ENCODE measurements around the gene EDARADD. TPM values are rescaled to one million over a fixed set of nuclear protein-coding genes. Genes with fewer than 3 reads are reported as not detected.

EDARADD gene
- total and polyA plus RNA-seq, 9 donors, result 0.29 to 2.9 (median 0.51) TPM

DNA sequence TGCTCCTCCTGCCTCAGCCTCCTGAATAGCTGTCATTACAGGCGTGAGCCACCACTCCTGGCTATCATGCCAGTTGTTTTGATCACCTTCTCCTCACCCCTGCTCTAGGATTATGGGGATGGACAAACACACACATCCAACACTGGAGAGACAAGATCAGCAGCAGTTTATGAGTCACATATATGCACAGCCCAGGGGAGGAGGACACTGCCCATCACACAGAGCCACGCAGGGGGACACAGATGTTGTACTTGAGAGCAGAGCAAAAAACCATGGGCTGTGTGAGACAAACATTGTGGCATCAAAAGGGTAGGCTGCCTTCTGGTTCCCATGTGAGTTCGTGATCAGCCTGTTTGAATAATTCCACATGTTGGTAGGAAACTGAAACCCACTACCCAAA lies 32.1 kb downstream of the EDARADD start:
- Histone ChIP-seq H3K27me3 (no peaks in the 10 kb centered on the region), H3K9me3 (no peaks in the 10 kb centered on the region), H3K27ac (no peak overlapping the region), H3K36me3 (no peaks in the 10 kb centered on the region), H3K4me1 (ENCODE audit: insufficient read depth) (no peaks in the 10 kb centered on the region), H3K4me3 (no peak overlapping the region)
- intact Hi-C loops (cut with DNase I), result no loop called here
- no peak for DNase-seq
- TF ChIP-seq EP300 (IDR thresholded peaks at IDR 0.05) (no peak), CTCF (IDR thresholded peaks at IDR 0.05) (no peak), POLR2A (IDR thresholded peaks at IDR 0.05) (no peak)
- 85 to 96% (median 94%) methylated on average over 3 of the region's 3 CpGs for WGBS, 3 donors

DNA sequence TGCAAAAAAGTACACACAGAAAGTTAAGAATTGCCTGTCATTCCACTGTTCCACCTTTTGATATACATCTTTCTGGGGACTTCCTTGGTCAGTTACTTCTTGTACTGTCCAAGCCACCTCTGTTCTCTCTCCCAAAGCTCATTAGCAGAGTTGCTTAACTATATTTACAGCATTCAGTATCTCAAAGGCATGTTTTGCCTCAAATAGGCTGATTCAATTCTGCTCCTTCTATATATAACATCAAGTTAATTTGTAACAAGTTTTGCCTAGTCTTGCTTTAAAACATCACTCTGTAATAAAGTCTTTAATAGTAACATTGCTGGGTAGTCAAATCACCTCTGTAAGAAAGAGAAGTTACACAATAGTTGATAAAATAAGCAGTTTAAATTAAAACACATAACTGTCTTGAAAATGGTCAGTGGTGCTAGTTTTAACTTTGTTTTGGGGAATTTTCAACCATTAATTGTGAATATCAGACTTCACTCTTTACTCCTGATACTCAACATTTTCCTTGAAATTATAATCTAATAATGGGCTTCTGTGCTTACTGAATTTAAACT lies 35.7 kb downstream of the EDARADD start:
- Histone ChIP-seq H3K4me3 (no peak overlapping the region), H3K36me3 (no peaks in the 10 kb centered on the region), H3K27me3 (no peaks in the 10 kb centered on the region), H3K4me1 (ENCODE audit: insufficient read depth) (no peaks in the 10 kb centered on the region), H3K27ac (no peak overlapping the region), H3K9me3 (no peaks in the 10 kb centered on the region)
- TF ChIP-seq CTCF (IDR thresholded peaks at IDR 0.05) (no peak), EP300 (IDR thresholded peaks at IDR 0.05) (no peak), POLR2A (IDR thresholded peaks at IDR 0.05) (no peak)
- intact Hi-C loops (cut with DNase I), result no loop called here
- no peak for DNase-seq

DNA sequence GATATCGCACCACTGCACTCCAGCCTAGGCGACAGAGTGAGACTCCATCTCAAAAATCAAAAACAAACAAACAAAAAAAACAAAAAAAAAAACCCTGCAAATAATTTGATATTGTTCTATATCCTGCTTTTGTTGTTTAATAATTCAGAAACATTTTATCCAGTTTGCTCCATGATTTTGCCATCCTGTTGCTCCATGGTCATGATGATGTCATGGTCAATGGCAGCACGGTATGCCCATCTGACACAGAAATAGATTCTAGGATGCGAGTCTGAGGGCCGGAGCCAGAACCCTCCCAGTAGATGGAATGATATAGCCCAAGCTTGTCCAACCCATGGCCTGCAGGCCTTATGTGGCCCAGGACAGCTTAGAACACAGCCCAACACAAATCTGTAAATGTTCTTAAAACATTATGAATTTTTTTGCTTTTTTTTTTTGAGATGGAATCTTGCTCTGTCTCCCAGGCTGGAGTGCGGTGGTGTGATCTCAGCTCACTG lies 39.8 kb downstream of the EDARADD start:
- no peaks in the 10 kb centered on the region for H3K9me3 ChIP-seq
- WGBS, 3 donors, result 91 to 96% (median 96%) methylated on average over 6 of the region's 6 CpGs
- H3K36me3 ChIP-seq, result no peaks in the 10 kb centered on the region
- no peak overlapping the region for H3K27ac ChIP-seq
- DNase-seq, result no peak
- no peaks in the 10 kb centered on the region for H3K4me1 ChIP-seq (ENCODE audit: insufficient read depth)
- no peak for TF ChIP-seq EP300 (IDR thresholded peaks at IDR 0.05)
- no peak for TF ChIP-seq CTCF (IDR thresholded peaks at IDR 0.05)
- no peak for TF ChIP-seq POLR2A (IDR thresholded peaks at IDR 0.05)
- no peaks in the 10 kb centered on the region for H3K27me3 ChIP-seq
- H3K4me3 ChIP-seq, result no peak overlapping the region
- intact Hi-C loops (cut with DNase I), result no loop called here

- TF ChIP-seq POLR2A (IDR thresholded peaks at IDR 0.05) (no peak), EP300 (IDR thresholded peaks at IDR 0.05) (no peak), CTCF (IDR thresholded peaks at IDR 0.05) (no peak)
Measured at GRCh38 chr1:236438614-236439013, 44.5 kb downstream of the EDARADD start.

More at GRCh38 chr1:236438614-236439013, 44.5 kb downstream of the EDARADD start:
- no peak overlapping the region for H3K4me3 ChIP-seq
- H3K9me3 ChIP-seq, result no peaks in the 10 kb centered on the region
- H3K36me3 ChIP-seq, result no peaks in the 10 kb centered on the region
- whole genome bisulfite sequencing, 3 donors, result 86 to 91% (median 89%) methylated on average over 9 of the region's 9 CpGs
- H3K27ac ChIP-seq, result no peak overlapping the region
- intact Hi-C loops (cut with DNase I), result no loop called here
- no peaks in the 10 kb centered on the region for H3K4me1 ChIP-seq (ENCODE audit: insufficient read depth)
- DNase-seq, result no peak
- H3K27me3 ChIP-seq, result no peaks in the 10 kb centered on the region

Data from ovary (tissue), 9 donors.